GM04503 (cell line): ENCODE measurements around the gene LRRC7.

Source experiments
- DNase-seq: peaks from one replicate; pipeline ENCODE4 v3.0.0-alpha.2; 2012; ENCODE audit warnings: low read depth

LRRC7 gene

DNA sequence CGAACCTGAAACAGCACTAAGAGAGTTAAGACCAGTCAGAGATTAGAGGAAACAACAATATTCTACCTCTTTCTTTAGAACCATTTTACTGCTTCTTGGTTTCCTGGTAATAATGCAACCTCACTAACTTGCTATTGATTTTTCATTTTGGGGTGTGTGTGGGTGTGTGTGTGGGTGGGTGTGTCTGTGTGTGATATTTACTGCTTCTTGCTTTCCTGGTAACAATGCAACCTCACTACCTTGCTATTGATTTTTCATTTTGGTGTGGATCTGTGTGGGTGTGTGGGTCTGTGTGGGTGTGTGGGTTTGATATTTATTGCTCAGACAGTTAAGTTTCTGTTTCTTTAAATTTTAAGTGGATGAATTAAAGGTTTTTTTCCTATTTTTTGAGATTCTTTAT lies 208.8 kb downstream of the LRRC7 start:
- no peak for DNase-seq

- DNase-seq, result no peak
These were observed 209.7 kb downstream of the LRRC7 start for GRCh38 chr1:69777423-69777822.

- DNase-seq, result no peak
These were observed 210.2 kb downstream of the LRRC7 start for GRCh38 chr1:69777971-69778370.

GRCh38 chr1:69787151-69787550 lies 219.4 kb downstream of the LRRC7 start:
- no peak for DNase-seq

GRCh38 chr1:69791311-69791710 lies 223.6 kb downstream of the LRRC7 start:
- no peak for DNase-seq

GRCh38 chr1:69794831-69795230 lies 227.1 kb downstream of the LRRC7 start:
- no peak for DNase-seq

GRCh38 chr1:69814926-69815325 lies 247.2 kb downstream of the LRRC7 start:
- DNase-seq, result no peak

GRCh38 chr1:69824932-69825331 lies 257.2 kb downstream of the LRRC7 start:
- no peak for DNase-seq

DNA sequence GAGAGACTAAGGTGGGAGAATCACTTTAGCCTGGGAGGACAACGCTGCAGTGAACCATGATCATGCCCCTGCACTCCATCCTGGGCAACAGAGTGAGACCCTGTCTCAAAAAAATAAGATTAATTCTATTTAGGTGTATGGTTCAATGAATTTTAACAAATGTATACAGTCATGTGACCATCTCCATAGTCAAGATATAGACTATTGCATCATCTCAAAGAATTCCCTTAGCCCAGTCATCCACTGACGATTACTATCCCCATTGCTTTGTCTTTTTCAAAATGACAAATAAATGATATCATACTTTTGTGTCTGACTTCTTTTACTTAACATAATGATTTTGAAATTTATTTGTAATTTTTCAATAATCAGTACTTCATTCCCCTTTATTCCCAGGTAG lies 260.0 kb downstream of the LRRC7 start:
- no peak for DNase-seq

- no peak for DNase-seq
These were observed 265.8 kb downstream of the LRRC7 start for GRCh38 chr1:69833536-69833935.

GRCh38 chr1:69834336-69834735 lies 266.6 kb downstream of the LRRC7 start:
- no peak for DNase-seq

GRCh38 chr1:69835955-69836354 lies 268.2 kb downstream of the LRRC7 start:
- no peak for DNase-seq

GRCh38 chr1:69836971-69837636 lies 269.4 kb downstream of the LRRC7 start:
- DNase-seq, result peak; percentile 7

DNA sequence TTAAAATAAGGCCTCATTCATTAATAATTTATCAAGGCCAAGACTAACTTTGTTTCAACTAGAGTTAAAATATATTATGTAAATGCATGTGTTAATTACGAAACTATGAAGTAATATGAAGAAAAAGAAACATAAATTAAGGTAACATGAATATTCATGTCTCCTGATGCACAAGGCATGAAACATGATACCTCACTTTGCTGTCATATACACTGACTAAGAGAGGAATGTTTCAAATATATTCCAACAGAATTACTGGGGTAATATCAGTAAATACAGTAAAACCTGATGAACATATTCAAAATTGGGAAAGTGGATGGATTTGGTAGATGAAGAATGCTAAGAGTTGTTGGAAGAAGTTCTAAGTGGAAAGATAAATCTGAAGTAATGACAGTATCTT lies 274.6 kb downstream of the LRRC7 start:
- DNase-seq, result no peak

DNA sequence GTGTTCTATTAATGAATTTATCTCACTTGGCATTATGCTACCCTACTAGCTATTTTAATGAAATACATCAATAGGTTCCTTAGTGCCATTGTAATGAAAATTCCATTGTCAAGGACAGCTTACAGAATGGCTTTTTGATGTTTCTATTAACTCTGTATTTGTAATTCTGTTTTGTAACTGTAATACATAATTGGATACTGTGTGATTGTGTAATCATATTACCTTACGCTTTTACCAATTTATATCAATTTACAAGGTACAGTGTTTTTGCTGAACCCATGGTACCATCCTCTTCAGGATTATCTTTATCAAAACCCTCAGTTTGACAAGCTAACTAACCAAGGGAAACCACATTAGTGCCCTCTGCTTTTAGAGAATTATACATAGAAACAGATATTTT lies 277.9 kb downstream of the LRRC7 start:
- no peak for DNase-seq

GRCh38 chr1:69846267-69846666 lies 278.5 kb downstream of the LRRC7 start:
- no peak for DNase-seq

GRCh38 chr1:69847670-69848069 lies 279.9 kb downstream of the LRRC7 start:
- no peak for DNase-seq

GRCh38 chr1:69852151-69852550 lies 284.4 kb downstream of the LRRC7 start:
- no peak for DNase-seq

DNA sequence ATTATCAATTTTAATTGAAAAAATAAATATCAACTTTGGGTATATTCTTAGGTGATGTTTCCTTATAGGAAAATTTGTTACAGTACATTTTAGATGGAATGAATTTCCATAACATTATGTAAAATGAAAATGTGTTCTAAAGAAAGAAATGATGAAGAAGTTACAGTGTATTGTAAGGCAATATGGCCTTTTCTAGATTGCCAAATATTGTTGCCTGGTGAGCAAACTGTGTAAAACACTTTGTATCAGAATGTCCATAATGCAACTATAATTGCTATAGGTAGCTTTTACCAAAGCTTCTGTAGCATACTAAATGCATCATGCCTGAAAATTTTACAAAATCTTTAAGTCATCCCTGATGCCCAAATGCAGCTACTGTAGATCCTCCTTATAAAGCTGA lies 285.0 kb downstream of the LRRC7 start:
- no peak for DNase-seq

DNA sequence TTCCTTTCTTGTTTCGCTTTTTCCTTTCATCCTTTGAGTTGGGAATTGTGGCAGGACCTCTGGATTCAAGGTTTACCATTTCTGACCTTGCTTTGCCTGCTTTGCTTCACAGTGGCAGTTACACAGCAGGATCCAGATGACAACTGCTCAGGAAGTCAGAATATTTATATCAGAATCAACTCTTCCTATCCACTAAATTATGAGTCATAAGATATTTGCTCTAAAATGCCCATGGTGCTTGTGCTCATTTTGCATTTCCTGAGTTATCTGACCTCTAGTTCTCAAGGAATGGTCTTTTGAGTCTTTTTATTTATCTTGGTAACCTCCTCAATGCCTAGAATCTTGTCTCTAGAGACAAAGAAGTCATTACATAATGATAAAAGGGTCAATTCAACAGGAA lies 290.8 kb downstream of the LRRC7 start:
- no peak for DNase-seq

DNA sequence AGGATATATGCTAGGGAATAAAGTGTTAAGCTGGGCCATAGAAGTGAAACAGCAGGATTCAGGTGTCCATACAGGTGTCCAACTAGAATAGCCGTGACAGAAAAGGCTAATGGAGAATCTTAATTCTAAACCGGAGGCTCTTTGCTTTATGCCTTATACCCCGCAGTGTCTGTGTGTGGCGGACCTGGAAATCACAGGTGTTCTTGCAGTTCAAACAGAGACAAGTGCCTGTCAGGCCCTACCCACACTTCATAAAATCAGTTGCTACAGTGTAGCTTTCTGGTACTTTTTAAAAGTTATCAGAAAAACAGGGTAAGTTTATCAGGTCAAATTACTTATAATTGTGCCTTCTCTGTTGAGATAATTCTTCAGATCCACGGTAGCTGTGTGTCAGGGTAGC lies 293.9 kb downstream of the LRRC7 start:
- DNase-seq, result no peak

GRCh38 chr1:69862906-69863305 lies 295.2 kb downstream of the LRRC7 start:
- no peak for DNase-seq

- DNase-seq, result no peak
These were observed 296.0 kb downstream of the LRRC7 start for GRCh38 chr1:69863704-69864103.

DNA sequence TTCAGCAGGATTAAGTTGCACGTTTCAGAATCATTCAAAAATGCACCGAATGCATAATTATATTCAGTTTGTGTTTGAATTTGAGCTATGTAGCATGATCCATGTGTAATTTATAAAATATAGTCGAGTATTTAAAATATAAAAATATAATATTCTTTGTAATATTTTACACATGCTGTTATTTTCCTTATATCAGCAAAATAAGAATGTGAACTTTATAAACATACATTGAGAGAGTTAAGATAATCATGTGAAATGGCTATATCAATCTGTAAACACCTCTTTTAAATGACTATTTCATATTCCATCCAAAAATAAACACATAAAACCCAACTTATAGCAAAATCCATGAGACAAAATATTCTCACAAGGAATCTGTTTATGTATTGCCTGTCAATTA lies 303.7 kb downstream of the LRRC7 start:
- no peak for DNase-seq

DNA sequence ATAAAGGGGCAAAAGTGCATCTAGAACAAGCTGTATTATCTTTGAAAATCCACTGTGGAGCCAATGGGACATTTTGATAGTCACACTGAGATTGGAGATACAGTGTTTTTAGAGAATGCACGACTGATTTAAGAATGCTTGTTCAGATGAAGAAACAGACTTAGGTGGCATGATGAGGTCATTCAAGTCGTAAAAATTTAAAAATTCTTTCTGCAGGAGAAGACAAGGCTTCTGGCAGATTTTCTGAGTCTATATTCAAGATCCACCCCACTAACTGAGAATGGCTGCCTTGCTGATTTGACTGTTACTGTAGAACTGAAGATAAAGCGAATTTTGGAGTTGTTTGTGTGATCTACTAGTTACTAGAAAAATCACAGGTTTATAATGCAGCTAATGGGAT lies 310.6 kb downstream of the LRRC7 start:
- no peak for DNase-seq
